GM21390 (cell line): Measurements from ENCODE around the gene TEX26.

Experiments
- ATAC-seq: cut with Tn5 transposase; IDR thresholded peaks from one replicate; pipeline ENCODE4 v1.9.1; 2021; ENCODE audit not compliant: unreplicated experiment

Gene TEX26

DNA sequence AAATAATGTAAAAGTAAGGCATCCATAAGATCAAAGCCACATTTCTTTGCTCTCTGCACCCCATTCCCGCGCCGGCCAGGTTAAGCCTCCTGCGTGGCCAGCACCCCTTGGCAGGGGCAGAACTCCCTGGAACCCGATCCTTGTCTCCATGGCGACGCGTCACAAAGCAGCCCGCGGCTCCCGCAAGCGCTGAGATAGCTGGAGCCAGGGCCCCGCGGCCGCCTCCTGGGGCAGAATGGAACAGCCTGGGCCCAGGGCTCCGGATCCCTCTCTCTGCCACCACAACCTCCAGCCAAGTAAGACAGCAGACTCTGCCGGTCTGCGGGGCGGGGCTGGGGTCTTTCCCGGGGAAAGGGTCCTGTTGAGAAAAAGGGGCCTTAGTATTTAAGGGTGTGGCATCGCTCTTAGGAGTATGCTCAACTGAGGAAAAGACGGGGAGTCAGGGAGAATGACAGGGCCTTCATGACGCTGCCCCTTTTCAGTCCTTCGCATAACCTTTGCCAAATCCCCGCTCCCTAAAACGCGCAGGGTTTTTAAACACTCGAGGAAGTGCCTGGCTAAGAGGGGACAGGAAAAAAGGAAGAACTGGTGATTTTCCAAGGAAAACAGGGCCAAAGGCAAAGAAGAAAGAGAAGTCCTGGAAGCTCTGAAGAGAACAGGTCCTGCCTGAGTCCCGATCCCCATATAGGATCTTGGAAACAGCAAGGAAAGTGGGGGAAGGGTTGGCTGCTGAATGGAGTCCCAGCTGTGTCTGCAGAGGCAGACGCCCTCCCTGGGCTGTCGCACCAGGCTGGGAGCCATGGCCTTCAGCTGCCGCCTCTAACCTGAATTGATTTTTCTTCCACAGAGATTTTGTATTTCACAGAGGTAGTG is at the start of gene TEX26:
Gene TEX26 (plus strand): TSS at position 176 of the 873 bp plus-strand sequence. CDS start 60 bp downstream, at position 236.
- ATAC-seq, result no peak

DNA sequence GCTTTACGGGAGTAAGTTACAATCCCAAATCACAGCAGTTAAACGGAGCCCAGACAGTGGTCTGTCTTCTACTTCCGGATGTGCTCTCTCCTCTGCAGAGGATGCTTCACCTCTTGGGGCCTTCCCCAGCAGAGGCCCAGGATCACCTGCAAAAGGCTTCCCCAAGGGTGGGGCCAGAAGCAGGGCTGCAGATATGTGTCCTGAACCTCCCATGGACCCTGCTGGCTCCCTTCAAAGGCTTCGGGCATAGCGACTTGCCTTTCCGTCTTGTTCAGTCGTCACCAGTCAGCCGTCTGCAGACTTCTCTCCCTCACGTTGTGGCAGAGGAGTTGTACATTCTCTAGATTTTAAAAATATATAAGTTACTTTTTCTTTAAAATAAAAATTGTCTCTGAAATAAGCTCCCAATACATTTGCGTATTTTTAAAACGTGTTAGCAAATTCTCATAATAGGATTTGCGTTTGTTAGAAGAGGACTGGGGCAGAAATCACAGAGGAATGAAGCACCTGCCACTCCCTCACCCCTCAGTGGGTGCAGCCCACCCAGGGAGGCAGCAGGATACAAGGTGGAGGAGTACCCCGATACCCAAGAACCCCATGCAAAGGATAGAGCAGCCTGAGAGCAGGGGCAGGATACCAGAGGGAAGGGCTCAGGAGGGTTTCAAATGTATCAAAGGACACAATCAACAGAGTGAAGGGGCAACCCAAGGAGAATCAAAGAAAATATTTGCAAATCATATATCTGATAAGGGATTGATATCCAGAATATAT is 49.3 kb upstream of the TEX26 start:
- no peak for ATAC-seq

DNA sequence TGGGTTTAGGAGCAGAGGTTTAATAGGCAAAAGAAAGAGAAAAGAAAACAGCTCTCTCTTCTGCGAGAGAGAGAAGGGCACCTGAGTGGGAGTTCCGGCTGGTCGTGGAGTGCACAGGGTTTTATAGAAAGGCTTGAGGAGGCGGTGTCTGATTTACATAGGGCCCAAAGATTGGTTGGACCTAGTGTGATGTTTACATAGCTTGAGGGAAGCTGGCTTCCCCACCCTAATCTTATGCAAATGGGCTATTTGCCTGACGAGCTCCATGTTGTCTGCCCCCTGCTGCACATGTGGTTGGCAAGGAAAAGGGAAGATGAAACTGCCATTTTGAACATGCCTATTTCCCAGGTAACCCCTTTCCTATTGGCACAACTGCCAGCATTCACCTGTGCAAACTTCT is 47.9 kb upstream of the TEX26 start:
- no peak for ATAC-seq

DNA sequence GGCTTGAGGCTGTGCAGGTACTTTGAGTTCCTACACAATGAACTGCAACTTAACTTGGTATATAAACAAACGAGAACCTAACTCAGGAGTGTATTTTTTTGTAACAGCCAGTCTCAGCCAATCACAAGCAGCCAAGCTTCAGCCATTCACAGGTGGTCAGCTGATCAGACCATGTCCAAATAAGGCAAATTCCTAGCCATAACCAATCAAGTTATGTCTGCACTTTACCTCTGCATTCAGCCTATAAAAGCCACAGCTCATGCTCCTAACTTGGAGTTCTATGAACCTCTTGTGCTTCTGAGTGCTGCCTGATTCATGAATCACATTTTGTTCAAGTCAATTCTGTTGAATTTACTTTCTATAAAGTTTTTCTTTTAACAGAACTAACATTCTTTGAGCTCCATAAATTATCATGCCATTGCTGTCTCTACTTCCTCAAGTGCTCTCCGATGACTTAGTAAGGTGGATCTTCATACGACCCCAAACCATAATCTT is 43.2 kb upstream of the TEX26 start:
- no peak for ATAC-seq

DNA sequence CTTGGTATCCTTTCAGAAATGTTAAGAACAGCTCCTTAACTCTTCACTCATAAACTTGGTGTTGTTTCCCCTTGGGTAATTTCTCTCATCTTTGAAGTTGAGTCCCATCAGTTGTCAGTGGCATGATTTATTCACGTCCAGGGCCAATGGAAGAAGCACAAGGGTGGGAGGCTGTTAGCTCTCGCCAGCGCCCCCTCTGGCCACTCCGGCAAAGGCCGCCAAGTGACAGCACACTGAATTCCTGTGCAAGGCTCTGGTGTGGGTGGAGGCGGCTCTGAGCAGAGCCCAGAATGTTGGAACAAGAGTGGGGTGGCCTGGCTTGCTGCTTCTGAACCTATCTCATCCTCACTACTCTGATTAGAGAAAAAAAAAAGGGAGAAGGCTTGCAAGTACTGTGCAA is 39.5 kb upstream of the TEX26 start:
- ATAC-seq, result no peak

DNA sequence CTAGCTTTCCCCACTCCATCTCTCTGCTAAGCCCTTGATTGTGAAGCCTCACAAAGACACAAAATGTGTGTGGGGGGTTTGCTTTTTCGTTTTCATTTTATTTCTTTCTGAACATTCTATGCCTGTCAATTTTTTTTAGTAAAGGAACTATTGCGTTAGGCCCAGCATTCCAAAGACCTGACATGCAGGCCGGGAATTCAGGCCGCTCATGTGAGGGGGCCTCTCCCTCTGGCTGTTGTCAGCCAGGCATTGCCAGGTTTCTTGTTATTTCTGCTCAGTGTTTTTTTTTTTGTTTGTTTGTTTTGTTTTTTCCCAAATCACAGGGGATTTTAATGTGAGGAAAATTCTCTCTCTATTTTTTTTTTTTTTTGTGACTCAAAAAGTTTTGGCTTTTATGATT is 36.7 kb upstream of the TEX26 start:
- no peak for ATAC-seq

DNA sequence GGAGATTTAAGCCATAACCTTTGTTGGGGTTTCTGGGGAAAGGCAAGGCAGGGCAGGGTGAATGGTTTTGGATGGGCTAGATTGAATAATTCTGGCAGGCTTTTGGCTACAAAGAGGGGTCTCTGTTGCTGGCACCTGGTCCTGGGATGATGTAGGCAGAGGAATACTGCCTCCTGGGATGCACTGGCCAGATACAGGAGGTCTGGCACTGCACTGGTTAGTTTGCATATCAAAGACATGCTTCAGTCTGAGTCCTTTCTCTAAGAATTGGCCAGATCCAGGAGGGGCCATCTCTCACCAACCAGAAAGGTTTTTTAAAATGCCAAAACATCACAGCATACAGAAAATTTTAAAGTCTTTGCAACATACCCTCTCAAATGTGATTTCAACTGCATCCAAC is 34.4 kb upstream of the TEX26 start:
- no peak for ATAC-seq

DNA sequence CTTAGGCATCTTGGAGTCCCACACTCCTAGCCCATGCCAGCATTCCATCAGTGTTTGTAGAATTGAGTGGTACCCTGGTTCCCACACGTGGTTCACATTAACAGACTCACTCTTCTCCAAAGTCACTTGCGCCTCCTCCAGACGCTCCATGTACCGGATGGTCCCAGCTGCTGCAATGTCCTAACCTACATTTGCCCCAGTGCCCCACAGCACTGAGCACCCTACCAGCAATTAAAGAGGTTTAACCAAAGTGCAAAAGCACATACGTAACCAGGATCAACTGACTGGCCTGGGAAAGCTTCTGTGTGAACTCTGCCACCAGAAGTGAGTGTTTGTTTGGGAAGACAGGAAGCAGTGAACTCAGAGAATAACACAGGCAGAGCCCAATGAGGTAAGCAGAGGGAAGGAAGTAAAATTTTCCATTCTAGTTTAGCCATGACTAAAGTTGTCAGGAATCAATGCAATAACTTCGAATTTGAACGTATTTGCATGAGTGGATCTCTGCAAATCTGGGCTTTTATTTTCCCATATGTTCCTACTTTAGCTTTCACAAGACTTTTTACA is 33.7 kb upstream of the TEX26 start:
- ATAC-seq, result no peak

DNA sequence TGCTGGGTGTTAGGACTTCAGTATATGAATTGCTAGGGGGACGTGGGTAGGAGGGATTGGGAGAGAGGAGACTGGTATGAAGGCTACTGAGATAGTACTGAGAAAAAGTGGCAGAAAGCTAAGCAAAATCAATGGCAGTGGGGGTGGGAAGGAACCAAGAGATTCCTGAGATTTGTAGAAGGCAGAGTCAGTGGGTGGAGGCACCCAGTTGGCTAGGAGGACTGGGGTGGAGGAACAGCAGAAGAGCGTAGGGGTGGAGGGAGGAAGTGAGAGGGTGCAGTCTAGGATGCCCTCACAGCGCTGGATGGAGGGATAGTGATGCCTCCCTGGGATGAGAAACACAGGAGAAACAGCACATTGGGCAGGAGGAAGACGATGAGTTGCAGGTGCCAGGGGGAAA is 32.0 kb upstream of the TEX26 start:
- no peak for ATAC-seq

DNA sequence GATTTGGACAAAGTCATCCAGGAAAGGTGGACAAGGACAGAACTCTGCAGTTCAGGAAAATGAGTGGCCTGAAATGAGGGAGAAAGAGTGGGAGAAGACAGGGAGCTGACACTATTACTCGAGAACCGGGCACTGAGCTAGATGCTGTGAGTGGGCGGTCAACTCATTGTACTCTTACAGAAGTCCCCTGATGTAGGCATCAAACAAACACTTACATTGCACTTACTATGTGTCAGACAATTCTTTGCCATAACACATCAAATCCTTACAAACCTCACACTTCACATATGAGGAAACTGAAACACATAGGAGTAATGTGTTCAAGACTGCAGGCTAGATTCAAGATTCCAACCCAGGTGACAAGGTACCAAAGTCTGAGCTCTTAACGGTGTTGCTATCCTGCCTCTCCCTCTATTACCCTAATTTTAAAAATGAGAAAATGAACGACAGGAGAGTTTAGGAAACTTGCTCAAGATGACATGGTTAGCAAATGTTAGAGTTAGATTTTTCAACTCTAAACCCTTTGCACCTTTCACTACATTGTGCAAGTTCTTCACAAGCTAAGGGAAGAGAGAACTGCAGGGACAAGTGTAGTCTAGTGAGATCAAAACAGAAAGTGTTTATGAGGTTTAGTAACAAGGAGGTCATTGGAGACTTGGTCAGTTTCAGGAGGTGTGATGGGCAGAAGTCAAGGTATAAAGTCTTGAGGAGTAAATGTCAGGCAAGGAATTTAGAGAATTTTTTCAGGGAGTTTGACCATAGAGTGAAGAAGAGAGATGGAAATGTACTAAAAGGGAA is 31.3 kb upstream of the TEX26 start:
- no peak for ATAC-seq

DNA sequence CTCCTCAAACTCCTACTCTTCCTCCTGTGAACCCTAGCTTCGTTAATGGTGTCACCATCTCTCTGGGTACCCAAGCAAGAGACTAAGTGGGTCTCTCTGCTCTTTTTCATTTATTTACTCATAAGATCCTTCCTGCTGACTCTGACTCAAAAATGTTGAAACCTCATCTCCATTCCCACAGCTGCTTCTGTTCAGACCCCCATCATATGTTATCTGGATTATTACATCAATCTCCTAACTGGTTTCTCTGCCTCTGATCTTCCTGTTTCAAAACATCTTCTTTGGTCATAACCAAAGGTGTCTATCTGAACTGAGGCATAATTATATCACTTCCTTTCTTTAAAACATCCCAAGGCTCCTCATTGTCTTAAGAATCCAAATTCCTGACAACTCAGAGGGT is 28.4 kb upstream of the TEX26 start:
- no peak for ATAC-seq

DNA sequence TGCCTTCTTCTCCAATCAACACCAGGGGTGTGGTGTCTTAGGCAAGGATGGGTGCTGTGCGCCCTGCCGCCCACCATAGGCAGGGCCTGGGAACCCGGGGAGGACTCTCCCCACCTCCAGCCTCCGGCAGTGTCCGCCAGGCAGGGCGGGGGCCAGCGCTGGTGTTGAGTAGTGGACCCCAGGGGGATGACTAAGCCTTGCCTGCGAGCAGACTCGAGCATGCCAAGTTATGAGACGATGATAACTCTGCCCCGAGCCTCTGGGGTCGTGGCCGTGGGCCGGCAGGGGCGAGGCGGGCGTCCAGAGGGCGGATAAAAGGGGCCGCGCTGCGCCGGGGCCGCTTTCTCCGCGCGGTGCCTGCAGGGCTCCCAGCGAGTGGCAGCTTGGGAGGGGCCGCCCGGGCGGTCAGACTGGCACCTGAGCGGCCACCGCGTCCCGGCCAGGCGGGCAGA is 26.5 kb upstream of the TEX26 start, which contains the start of gene MEDAG:
Gene MEDAG (plus strand): TSS at position 340 of the 452 bp plus-strand sequence. CDS start 245 bp downstream, outside the sequence.
- no peak for ATAC-seq

DNA sequence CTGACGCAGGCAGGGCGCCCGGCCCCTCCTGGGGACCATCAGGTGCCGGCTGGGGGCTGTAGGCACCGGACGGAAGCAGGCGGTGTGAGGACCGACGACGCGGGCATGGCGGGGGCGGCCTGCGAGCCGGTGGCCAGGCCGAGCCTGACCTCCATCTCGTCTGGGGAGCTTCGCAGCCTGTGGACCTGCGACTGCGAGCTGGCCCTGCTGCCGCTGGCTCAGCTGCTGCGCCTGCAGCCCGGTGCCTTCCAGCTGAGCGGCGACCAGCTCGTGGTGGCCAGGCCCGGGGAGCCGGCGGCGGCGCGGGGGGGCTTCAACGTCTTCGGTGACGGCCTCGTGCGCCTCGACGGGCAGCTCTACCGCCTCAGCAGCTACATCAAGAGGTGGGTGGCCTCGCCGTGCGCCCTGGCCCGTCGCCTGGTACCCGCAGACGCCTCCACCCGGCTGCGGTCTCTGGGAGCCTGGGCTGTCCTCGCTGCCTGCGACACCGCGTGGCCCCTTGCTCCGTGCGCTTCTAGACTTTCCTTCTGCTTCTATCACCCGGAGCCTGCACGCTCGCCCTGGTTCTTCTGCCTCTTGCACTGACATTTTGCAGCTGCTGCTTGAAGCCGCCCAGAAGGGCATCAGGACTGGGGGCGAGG is 25.9 kb upstream of the TEX26 start:
- no peak for ATAC-seq

DNA sequence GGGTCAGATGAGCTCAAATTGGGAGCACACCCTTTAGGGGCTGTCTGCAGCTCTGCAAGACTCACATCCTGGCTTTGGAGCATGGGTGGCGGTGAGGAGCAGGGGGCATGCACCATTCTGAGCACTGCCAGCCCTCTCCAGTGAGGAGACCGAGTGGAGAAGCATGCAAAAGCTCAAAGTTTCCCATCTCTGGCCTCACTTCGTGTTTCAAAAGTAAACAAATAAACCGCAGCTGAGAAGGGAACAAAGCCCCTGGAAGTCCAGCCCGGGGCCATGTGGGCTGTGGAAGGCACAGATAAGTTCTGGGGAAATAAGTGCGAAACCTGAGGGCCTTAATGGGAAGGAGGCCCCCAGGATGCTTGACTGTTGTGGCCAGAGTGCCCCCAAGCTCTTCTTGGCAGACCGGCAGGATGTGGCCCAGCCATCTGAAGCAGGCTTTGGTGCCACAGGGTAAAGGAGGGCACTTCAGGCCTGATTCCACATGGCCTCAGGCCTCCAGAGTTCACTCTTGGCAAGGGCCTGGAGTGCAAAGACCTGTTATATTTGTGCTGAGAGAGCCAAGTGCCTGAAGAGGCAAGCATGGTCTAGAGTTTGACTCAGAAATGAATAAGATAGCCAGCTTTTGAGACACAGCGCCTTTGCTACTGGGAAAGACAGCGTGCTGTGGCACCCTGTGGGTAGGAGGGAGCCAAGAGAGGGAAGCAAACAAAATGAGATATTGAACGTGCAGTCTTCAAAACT is 25.2 kb upstream of the TEX26 start:
- no peak for ATAC-seq

DNA sequence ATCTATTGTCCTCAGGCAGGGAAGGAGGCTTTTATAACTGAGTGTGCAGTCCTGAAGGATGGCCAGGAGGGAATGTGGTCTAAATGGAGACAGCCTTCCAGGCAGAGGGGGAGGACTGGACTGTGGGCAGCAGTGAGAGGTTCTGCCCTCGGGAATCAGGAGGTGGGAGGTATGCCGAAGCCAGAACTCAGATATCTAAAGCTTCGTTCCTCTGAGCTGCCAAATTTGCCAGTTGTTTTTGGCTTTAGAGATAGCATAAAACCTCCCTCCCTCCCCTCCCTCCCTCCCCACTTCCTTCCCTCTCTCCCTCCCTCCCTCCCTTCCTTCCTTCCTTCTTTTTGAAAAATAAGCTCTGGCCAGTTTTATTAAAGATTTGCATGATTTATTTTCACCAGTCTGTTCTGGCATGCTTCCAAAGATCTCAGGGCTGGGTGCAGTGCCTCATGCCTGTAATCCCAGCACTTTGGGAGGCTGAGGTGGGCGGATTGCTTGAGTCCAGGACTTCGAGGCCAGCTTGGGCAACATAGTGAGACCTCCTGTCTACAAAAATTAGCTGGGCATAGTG is 24.0 kb upstream of the TEX26 start:
- no peak for ATAC-seq

DNA sequence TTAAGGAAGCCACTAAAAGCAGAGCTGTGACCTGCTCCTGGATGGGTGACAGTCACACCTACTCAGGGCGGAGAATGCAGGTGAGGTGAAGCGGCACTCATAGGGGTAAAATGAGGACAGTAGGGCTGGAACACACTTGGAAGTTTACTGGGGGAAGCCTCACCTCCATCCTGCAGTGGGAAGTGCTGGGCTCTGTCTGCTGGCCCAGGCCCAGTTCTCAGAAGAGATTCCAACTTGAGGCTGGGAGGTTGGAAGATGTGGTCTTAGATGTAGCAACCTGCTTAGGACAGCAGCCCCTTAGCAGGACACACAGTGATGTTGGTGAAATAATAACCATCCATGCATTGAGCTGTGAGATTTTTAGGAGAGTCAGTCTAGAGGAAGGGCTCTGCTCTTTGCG is 21.8 kb upstream of the TEX26 start:
- ATAC-seq, result no peak

DNA sequence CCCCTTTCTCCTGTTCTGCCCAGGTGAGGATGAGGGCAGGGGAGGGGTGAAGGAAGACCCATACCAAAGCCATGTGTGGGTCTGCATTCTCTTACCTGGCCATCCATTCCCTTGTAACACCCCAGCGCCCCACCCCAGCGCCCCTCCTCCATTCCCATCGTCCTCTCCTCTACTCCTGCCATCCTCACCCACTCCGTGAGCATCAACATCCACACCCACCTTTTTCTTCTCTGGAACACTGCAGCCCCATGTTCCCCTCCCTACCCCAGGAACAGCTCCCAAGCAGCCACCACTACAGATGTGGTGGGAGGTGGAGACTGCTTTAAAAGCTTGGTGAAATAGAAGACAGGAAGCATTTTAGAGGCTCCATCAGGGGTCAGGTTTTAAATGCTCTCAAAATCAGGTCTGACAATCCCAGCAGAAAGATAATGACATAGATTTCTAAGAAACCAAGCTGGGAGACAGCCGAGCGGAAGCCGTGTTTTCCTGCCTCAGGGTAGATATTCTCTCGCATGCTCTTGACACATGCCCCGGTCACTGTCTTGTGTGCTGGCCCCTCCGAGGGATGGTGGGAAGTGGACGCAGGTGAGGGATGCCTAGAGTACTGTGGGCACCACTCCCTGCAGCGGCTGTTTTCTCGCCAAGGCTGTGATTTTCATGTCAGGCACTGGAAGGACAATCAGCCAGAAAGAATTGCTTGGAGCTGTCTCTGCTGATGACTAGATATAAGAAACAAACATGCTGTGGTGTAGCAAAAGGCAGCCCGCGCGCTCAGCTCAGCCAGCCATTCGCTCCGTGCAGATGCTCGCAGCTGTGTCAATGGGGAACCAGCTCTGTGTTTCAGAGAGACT is 16.5 kb upstream of the TEX26 start:
- ATAC-seq, result no peak

DNA sequence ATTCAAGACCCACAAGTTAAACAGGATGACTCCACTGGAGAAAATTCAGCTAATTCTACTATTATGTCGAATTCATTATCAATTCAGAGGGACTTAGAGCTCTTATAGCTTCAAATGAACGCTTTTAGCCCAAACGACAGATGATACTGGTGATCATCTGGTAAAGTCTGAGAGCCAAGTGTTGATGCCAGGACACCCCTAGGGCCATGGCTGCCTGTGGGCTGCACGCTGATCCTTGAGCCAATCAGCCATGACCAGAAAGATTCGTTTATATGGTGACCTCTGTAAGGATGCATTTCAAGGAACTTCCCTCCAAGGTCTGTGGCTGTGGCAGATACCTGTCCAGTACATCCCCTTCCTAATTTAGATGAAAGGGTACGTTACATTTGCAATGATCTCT is 15.5 kb upstream of the TEX26 start:
- ATAC-seq, result no peak
